HG03469 (cell line): ENCODE data around the gene ZNF385B.

ENCODE experiments used
- ATAC-seq: cut with Tn5 transposase; IDR thresholded peaks from one replicate; pipeline ENCODE4 v1.9.1; 2021; ENCODE audit warnings: mild to moderate bottlenecking, moderate library complexity, moderate number of reproducible peaks; ENCODE audit not compliant: unreplicated experiment

The ZNF385B gene

GRCh38 chr2:179559108-179559806 lies 302.2 kb downstream of the ZNF385B start:
- no peak for ATAC-seq

GRCh38 chr2:179558010-179558934 lies 303.1 kb downstream of the ZNF385B start:
- ATAC-seq, result no peak

GRCh38 chr2:179556425-179556824 lies 305.0 kb downstream of the ZNF385B start:
- no peak for ATAC-seq

- no peak for ATAC-seq
Measured at GRCh38 chr2:179555691-179556283, 305.6 kb downstream of the ZNF385B start.

- ATAC-seq, result no peak
Measured at GRCh38 chr2:179554639-179555386, 306.6 kb downstream of the ZNF385B start.

GRCh38 chr2:179553382-179553781 lies 308.0 kb downstream of the ZNF385B start:
- no peak for ATAC-seq

- no peak for ATAC-seq
Measured at GRCh38 chr2:179551539-179552045, 309.8 kb downstream of the ZNF385B start.

GRCh38 chr2:179550849-179551248 lies 310.6 kb downstream of the ZNF385B start:
- ATAC-seq, result no peak

GRCh38 chr2:179550214-179550613 lies 311.2 kb downstream of the ZNF385B start:
- no peak for ATAC-seq

GRCh38 chr2:179546656-179547055 lies 314.8 kb downstream of the ZNF385B start:
- ATAC-seq, result no peak

- ATAC-seq, result no peak
Measured at GRCh38 chr2:179545024-179545423, 316.4 kb downstream of the ZNF385B start.

GRCh38 chr2:179543361-179543901 lies 318.0 kb downstream of the ZNF385B start:
- ATAC-seq, result no peak

- ATAC-seq, result no peak
Measured at GRCh38 chr2:179541586-179541985, 319.8 kb downstream of the ZNF385B start.

- no peak for ATAC-seq
Measured at GRCh38 chr2:179539124-179539511, 322.3 kb downstream of the ZNF385B start.

GRCh38 chr2:179538406-179539123 lies 322.8 kb downstream of the ZNF385B start:
- ATAC-seq, result no peak

- no peak for ATAC-seq
Measured at GRCh38 chr2:179536185-179536584, 325.2 kb downstream of the ZNF385B start.

- ATAC-seq, result no peak
Measured at GRCh38 chr2:179533875-179534274, 327.5 kb downstream of the ZNF385B start.

GRCh38 chr2:179532863-179533278 lies 328.5 kb downstream of the ZNF385B start:
- no peak for ATAC-seq

- no peak for ATAC-seq
Measured at GRCh38 chr2:179528576-179529069, 332.8 kb downstream of the ZNF385B start.

GRCh38 chr2:179525340-179525739 lies 336.1 kb downstream of the ZNF385B start:
- ATAC-seq, result no peak
